Esophagus (tissue), 2 donors: ENCODE measurements around the gene C1QTNF1. TPM values are rescaled to one million over a fixed set of nuclear protein-coding genes. Genes with fewer than 3 reads are reported as not detected.

Experiments
- H3K27ac ChIP-seq, 2 donors: one replicate each; pipeline ENCODE4 v1.5.1; 2013; ENCODE audit warnings: low read depth in 2 of 2, mild to moderate bottlenecking in 2 of 2, inconsistent platforms in 1 of 2, low read length in 1 of 2, moderate library complexity in 1 of 2
- H3K27me3 ChIP-seq, 2 donors: one replicate each; pipeline ENCODE4 v1.6.1; 2013; ENCODE audit warnings: low read length in 2 of 2, control low read depth in 1 of 2, mild to moderate bottlenecking in 1 of 2; ENCODE audit not compliant: insufficient read depth in 2 of 2, control insufficient read depth in 1 of 2
- H3K36me3 ChIP-seq, 2 donors: one replicate each; pipeline ENCODE4 v1.6.1; 2013; ENCODE audit warnings: low read length in 1 of 2; ENCODE audit not compliant: control insufficient read depth in 2 of 2, insufficient read depth in 2 of 2
- H3K4me1 ChIP-seq, 2 donors: one replicate each; pipeline ENCODE4 v1.6.1; 2013; ENCODE audit warnings: low read length in 1 of 2; ENCODE audit not compliant: control insufficient read depth in 2 of 2, insufficient read depth in 2 of 2
- H3K4me3 ChIP-seq, 2 donors: one replicate each; pipeline ENCODE4 v1.5.1; 2013; ENCODE audit warnings: low read length in 2 of 2, mild to moderate bottlenecking in 2 of 2, low read depth in 1 of 2, moderate library complexity in 1 of 2
- H3K9me3 ChIP-seq, 2 donors: one replicate each; pipeline ENCODE4 v1.6.1; 2013; ENCODE audit warnings: mild to moderate bottlenecking in 2 of 2, low read depth in 1 of 2, low read length in 1 of 2, moderate library complexity in 1 of 2; ENCODE audit not compliant: control insufficient read depth in 2 of 2, insufficient read depth in 1 of 2
- WGBS, 2 donors: extraction: QIAGEN DNeasy Blood & Tissue Kit; methylation state at CpG; one replicate each; pipeline ENCODE4 v1.1.7; 2013; 5-methylcytosine and 5-hydroxymethylcytosine counted together
- polyA plus RNA-seq, 2 donors: library from polyadenylated mRNA; stranded (reverse); fragments of 200-250 nt; gene quantifications; one replicate each; pipeline ENCODE4 v1.2.3, GENCODE V29; 2013
- donor health status: healthy with polysubstance abuse.
- donor health status: Bipolar disorder and iron deficiency.

C1QTNF1 gene
- polyA plus RNA-seq, 2 donors: 6.0 to 7.2 TPM

DNA sequence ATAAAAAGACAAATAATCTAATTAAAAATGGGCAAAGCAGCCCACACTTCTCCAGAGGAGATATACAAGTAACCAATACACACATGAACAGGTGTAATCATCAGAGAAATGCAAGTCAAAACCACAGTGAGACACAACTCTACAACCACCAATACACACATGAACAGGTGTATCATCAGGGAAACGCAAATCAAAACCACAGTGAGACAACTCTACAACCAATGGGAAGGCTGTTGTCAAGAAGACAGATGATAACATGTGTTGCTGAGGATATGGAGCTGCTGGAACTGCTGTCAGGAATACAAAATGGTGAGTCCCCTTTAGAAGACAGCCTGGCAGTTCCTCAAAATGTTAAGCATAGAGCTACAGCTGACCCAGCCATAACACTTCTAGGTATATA lies 28.2 kb downstream of the C1QTNF1 start:
- H3K27ac ChIP-seq: no peak overlapping the region
- H3K9me3 ChIP-seq: peaks cover 0 to 2% of the 10 kb centered on the region in 2 donors
- no peaks in the 10 kb centered on the region for H3K36me3 ChIP-seq
- 64 to 81% methylated on average over 1 of the region's 1 CpG for WGBS, 2 donors
- H3K4me3 ChIP-seq: no peak overlapping the region
- no peaks in the 10 kb centered on the region for H3K4me1 ChIP-seq
- H3K27me3 ChIP-seq: no peaks in the 10 kb centered on the region

- no peaks in the 10 kb centered on the region for H3K4me1 ChIP-seq
- H3K9me3 ChIP-seq: peaks cover 0 to 2% of the 10 kb centered on the region in 2 donors
- H3K4me3 ChIP-seq: no peak overlapping the region
- 79% methylated on average over 2 of the region's 2 CpGs for WGBS, 2 donors
- no peak overlapping the region for H3K27ac ChIP-seq
- no peaks in the 10 kb centered on the region for H3K36me3 ChIP-seq
- no peaks in the 10 kb centered on the region for H3K27me3 ChIP-seq
These were observed 29.4 kb downstream of the C1QTNF1 start for GRCh38 chr17:79053251-79053925.

DNA sequence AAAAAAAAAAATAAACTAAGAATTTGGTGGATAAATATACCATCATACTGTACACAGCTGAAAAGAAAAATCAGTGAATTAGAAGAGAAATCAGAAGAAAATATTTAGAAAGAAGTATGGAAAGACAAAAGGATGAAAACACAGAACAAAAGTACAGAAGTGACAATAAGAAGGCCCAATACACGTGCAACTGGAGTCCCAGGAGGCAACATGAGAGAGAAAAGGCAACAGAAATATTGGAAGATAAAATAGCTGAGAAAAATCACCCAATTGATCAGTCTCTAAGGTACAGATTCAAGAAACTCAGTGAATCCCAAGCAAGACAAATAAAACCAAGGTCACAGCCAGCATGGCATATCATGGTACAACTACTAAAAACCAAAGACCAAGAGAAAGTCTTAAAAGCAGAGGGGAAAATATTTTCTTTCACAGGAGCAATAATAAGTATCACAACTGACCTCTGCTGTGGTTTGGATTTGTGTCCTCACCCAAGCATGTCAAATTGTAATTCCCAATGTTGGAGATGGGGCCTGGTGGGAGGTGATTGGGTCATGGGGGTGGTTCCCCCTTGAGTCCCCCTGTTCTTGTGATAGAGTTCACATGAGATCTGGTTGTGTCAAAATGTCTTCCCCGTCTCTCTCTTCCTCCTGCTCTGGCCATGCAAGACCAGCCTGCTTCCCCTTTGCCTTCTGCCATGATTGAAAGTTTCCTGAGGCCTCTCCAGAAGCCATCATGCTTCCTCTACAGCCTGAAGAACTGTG lies 30.4 kb downstream of the C1QTNF1 start:
- no peak overlapping the region for H3K27ac ChIP-seq
- H3K4me1 ChIP-seq: no peaks in the 10 kb centered on the region
- H3K36me3 ChIP-seq: no peaks in the 10 kb centered on the region
- no peak overlapping the region for H3K4me3 ChIP-seq
- 73 to 82% methylated on average over 2 of the region's 2 CpGs for WGBS, 2 donors
- H3K27me3 ChIP-seq: no peaks in the 10 kb centered on the region
- H3K9me3 ChIP-seq: peaks cover 0 to 2% of the 10 kb centered on the region in 2 donors

DNA sequence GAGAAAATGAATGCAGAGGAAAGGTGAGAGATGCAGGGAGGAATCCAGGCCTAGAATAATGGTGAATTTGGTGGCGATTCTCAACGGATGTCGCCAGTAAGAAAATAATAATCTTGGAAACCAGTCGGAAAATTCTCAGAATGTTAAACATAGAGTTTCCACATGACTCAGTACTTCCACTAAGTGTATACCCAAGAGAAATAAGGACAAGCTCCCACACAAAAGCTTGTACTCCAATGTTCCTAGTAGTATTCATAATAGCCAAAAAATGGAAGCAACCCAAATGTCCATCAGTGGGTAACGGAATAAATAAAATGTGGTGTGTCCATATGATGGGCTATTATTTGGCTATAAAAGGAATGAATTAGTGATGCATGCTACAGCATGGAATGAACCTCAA lies 31.2 kb downstream of the C1QTNF1 start:
- Histone ChIP-seq H3K4me3 (no peak overlapping the region), H3K27me3 (no peaks in the 10 kb centered on the region), H3K36me3 (no peaks in the 10 kb centered on the region), H3K27ac (no peak overlapping the region), H3K9me3 (peaks cover 0 to 2% of the 10 kb centered on the region in 2 donors), H3K4me1 (no peaks in the 10 kb centered on the region)
- WGBS, 2 donors: 91 to 93% methylated on average over 5 of the region's 5 CpGs

GRCh38 chr17:79057737-79058385 lies 33.9 kb downstream of the C1QTNF1 start:
- H3K27ac ChIP-seq: no peak overlapping the region
- H3K27me3 ChIP-seq: no peaks in the 10 kb centered on the region
- WGBS, 2 donors: 81 to 85% methylated on average over 10 of the region's 10 CpGs
- H3K9me3 ChIP-seq: peaks cover 0 to 2% of the 10 kb centered on the region in 2 donors
- no peaks in the 10 kb centered on the region for H3K36me3 ChIP-seq
- H3K4me1 ChIP-seq: no peaks in the 10 kb centered on the region
- no peak overlapping the region for H3K4me3 ChIP-seq

GRCh38 chr17:79062691-79063090 lies 38.7 kb downstream of the C1QTNF1 start:
- no peak overlapping the region for H3K27ac ChIP-seq
- no peak overlapping the region for H3K4me3 ChIP-seq
- no peaks in the 10 kb centered on the region for H3K36me3 ChIP-seq
- H3K27me3 ChIP-seq: no peaks in the 10 kb centered on the region
- WGBS, 2 donors: 83 to 84% methylated on average over 7 of the region's 7 CpGs
- no peaks in the 10 kb centered on the region for H3K9me3 ChIP-seq
- no peaks in the 10 kb centered on the region for H3K4me1 ChIP-seq

- Histone ChIP-seq H3K4me3 (no peak overlapping the region), H3K4me1 (no peaks in the 10 kb centered on the region), H3K36me3 (no peaks in the 10 kb centered on the region), H3K27ac (no peak overlapping the region), H3K9me3 (no peaks in the 10 kb centered on the region), H3K27me3 (no peaks in the 10 kb centered on the region)
- 70 to 75% methylated on average over 4 of the region's 4 CpGs for WGBS, 2 donors
These were observed 40.1 kb downstream of the C1QTNF1 start for GRCh38 chr17:79064026-79064425.

DNA sequence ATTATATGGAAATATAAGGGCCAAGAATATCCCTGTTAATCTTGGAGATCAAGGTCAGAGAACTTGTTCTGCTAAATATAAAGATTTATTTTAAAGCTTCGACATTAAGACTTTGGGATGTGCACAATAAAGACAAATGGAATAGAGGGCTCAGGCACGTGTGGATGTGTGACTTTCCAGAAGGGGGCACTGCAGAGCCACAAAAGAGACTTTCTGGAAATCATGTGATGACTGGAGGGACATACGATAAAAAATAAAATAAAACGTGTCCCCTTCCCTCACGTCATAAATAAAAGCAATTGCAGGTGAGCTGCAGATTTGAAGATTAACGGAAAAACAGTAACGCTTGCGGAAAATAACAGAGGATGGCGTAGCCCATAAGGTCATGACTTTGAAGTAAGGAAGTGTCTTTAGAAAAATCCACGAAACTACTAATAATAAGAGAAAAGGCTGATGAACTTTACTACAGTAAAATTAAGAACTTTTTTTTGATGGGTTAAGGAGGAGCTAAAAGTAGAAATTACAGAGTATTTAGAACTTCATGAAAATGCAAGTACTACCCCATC lies 41.2 kb downstream of the C1QTNF1 start:
- Histone ChIP-seq H3K27ac (no peak overlapping the region), H3K4me3 (no peak overlapping the region), H3K4me1 (no peaks in the 10 kb centered on the region), H3K27me3 (no peaks in the 10 kb centered on the region), H3K9me3 (no peaks in the 10 kb centered on the region), H3K36me3 (no peaks in the 10 kb centered on the region)
- 41 to 47% methylated on average over 10 of the region's 10 CpGs for WGBS, 2 donors

DNA sequence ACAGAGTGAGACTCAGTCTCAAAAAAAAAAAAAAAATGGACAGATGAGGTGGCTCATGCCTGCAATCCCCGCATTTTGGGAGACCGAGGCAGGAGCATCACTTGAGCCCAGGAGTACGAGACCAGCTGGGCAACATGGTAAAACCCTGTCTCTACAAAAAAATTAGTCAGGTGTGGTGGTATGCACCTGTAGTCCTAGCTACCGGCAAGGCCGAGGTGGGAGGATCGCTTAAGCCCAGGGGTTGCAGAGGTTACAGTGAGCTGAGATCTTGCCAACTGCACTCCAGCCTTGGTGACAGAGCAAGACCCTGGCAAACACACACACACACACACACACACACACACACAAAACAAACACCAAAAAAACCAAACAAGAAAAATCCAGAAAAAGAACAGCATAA lies 43.0 kb downstream of the C1QTNF1 start:
- no peak overlapping the region for H3K27ac ChIP-seq
- H3K27me3 ChIP-seq: no peaks in the 10 kb centered on the region
- no peaks in the 10 kb centered on the region for H3K4me1 ChIP-seq
- H3K9me3 ChIP-seq: no peaks in the 10 kb centered on the region
- 82 to 90% methylated on average over 6 of the region's 6 CpGs for WGBS, 2 donors
- no peak overlapping the region for H3K4me3 ChIP-seq
- no peaks in the 10 kb centered on the region for H3K36me3 ChIP-seq
